Progenitor cell of endocrine pancreas (in vitro differentiated cells): ENCODE results near the gene TMEM52. TPM values are rescaled to one million over a fixed set of nuclear protein-coding genes. Genes with fewer than 3 reads are reported as not detected.

Source experiments
- DNase-seq: peaks from one replicate; pipeline ENCODE4 v3.0.0; 2021; ENCODE audit warnings: low spot score; ENCODE audit not compliant: unreplicated experiment
- H3K27ac Mint-ChIP-seq: 2 replicates; pipeline ENCODE4 v1.8.0; 2021; ENCODE audit warnings: mild to moderate bottlenecking, moderate library complexity, mixed read lengths
- H3K27me3 Mint-ChIP-seq: 2 replicates; pipeline ENCODE4 v1.8.0; 2021; ENCODE audit warnings: mixed read lengths
- H3K36me3 Mint-ChIP-seq: 2 replicates; pipeline ENCODE4 v1.8.0; 2022; ENCODE audit warnings: mixed read lengths; ENCODE audit not compliant: insufficient read depth
- H3K4me1 Mint-ChIP-seq: 2 replicates; pipeline ENCODE4 v1.8.0; 2021; ENCODE audit warnings: low read depth, mixed read lengths
- H3K4me3 Mint-ChIP-seq: 2 replicates; pipeline ENCODE4 v1.8.0; 2021; ENCODE audit warnings: low read depth, mild to moderate bottlenecking, moderate library complexity, mixed read lengths
- H3K9me3 Mint-ChIP-seq: 2 replicates; pipeline ENCODE4 v1.8.0; 2021; ENCODE audit warnings: low read depth, mixed read lengths
- CTCF ChIP-seq: fragments of 200-600 bp; sonication (generic); IDR thresholded peaks from one replicate; pipeline ENCODE4 v1.5.0; 2021; ENCODE audit warnings: antibody characterized with exemption, mild to moderate bottlenecking; ENCODE audit not compliant: unreplicated experiment
- total RNA-seq: library from RNA; stranded (reverse); gene quantifications from 2 replicates; pipeline ENCODE4 v1.2.1, GENCODE V29; 2021

TMEM52 gene
- total RNA-seq, 1 donor from 2014 or later, result 1.9 TPM

DNA sequence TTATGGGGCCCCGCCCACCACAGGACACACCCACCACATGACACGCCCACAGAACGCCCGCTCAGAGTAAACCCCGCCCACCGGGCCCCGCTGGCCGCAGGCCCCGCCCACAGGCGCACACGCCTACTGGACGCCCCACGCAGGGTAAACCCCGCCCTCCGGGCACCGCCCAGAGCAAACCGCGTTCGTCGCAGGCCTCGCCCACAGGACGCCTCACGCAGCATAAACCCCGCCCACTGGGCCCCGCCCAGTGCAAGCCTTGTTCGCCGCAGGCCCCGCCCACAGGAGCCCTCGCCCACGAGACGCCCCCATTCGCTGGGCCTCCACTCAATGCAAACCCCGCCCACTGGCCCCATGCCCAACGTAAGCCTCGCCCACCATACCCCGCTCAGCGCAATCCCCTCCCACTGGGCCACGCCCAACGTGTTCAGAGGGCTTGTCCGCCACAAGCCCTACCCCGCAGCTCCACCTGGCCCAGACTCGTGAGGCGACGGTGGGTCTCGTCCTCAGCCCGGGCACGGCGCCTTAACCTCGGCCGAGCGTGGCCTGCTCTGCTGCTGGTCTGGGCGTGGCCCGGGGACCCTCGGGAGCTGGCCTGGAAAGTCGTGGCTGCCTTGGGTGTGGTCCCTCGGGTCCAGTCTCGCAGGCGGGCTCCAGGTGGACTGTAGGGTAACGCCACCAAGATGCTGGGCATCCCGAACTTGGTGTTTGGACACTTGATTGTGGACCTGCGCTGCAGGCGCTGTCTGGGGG lies 401 bp upstream of the TMEM52 start:
- no peaks in the 10 kb centered on the region for H3K9me3 Mint-ChIP-seq
- peak; percentile 99 for DNase-seq
- no peaks in the 10 kb centered on the region for H3K4me1 Mint-ChIP-seq
- no peak overlapping the region for H3K27ac Mint-ChIP-seq
- peak overlapping the region; percentile 53 for H3K4me3 Mint-ChIP-seq
- H3K27me3 Mint-ChIP-seq, result peaks cover 18% of the 10 kb centered on the region
- H3K36me3 Mint-ChIP-seq, result no peaks in the 10 kb centered on the region
- TF ChIP-seq CTCF, result no peak

DNA sequence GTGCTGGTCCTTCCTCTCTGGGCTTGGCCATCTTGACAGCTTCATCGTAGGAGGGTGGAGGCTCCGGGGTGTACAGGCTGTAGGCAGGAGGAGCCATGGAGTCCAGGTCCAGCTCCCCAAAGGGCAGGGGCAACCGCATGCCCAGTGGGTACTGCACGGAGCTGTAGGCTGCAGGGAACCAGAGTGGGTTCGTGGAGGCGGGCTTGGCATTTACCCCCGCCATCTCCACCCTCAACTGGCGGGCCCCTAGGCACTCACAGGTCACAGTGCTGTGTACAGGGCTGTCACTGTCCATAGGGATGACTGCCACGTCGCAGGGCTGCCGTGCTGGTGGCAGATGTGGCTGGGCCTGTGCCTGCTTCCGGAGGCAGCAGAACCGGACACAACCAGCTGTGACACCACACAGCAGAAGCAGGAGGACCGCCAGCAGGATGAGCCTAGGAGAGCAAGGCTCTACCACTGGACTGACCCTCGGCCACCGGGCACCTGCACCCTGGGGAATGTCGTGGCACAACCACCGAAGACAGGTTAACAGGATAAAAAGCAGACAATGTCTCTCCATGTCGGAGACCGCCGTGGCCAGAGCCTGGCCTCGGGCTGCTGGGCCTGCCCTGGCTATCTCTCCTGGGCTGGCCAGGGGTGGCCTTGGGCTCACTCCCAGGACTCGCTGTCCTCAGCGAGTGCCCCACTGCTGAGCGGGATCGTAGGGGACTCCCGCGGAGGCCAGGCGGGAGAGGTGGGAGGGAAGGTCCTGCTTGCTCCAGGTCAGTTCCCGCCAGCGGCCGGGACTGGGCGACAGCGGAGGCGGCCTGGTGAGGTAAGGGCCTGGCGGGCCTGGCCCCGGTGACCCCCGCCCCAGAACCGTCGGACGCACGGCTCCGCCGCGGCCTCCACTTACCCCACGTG lies 831 bp downstream of the TMEM52 start:
- Mint-ChIP-seq H3K27ac (no peak overlapping the region), H3K4me1 (no peaks in the 10 kb centered on the region), H3K36me3 (no peaks in the 10 kb centered on the region), H3K4me3 (peak overlapping the region; percentile 40), H3K27me3 (peaks cover 23% of the 10 kb centered on the region), H3K9me3 (no peaks in the 10 kb centered on the region)
- no peak for TF ChIP-seq CTCF
- no peak for DNase-seq

GRCh38 chr1:1917304-1917976 lies 1.6 kb downstream of the TMEM52 start:
- no peaks in the 10 kb centered on the region for H3K4me1 Mint-ChIP-seq
- H3K27me3 Mint-ChIP-seq, result peaks cover 23% of the 10 kb centered on the region
- no peak for DNase-seq
- no peaks in the 10 kb centered on the region for H3K36me3 Mint-ChIP-seq
- H3K4me3 Mint-ChIP-seq, result no peak overlapping the region
- no peaks in the 10 kb centered on the region for H3K9me3 Mint-ChIP-seq
- no peak for TF ChIP-seq CTCF
- no peak overlapping the region for H3K27ac Mint-ChIP-seq

- no peak for TF ChIP-seq CTCF
- Mint-ChIP-seq H3K27me3 (peaks cover 23% of the 10 kb centered on the region), H3K9me3 (no peaks in the 10 kb centered on the region), H3K27ac (no peak overlapping the region), H3K36me3 (no peaks in the 10 kb centered on the region), H3K4me3 (no peak overlapping the region), H3K4me1 (no peaks in the 10 kb centered on the region)
- DNase-seq, result no peak
Observed at GRCh38 chr1:1916851-1917251, 2.2 kb downstream of the TMEM52 start.
